GM10847 (cell line): ENCODE data around the gene SLC25A27.

Source experiments
- POLR2A ChIP-seq: IDR thresholded peaks from 2 replicates; pipeline ENCODE4 v1.6.1; 2011; ENCODE audit not compliant: insufficient read length; ENCODE audit errors: extremely low read depth

SLC25A27 gene, protein sequence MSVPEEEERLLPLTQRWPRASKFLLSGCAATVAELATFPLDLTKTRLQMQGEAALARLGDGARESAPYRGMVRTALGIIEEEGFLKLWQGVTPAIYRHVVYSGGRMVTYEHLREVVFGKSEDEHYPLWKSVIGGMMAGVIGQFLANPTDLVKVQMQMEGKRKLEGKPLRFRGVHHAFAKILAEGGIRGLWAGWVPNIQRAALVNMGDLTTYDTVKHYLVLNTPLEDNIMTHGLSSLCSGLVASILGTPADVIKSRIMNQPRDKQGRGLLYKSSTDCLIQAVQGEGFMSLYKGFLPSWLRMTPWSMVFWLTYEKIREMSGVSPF

DNA sequence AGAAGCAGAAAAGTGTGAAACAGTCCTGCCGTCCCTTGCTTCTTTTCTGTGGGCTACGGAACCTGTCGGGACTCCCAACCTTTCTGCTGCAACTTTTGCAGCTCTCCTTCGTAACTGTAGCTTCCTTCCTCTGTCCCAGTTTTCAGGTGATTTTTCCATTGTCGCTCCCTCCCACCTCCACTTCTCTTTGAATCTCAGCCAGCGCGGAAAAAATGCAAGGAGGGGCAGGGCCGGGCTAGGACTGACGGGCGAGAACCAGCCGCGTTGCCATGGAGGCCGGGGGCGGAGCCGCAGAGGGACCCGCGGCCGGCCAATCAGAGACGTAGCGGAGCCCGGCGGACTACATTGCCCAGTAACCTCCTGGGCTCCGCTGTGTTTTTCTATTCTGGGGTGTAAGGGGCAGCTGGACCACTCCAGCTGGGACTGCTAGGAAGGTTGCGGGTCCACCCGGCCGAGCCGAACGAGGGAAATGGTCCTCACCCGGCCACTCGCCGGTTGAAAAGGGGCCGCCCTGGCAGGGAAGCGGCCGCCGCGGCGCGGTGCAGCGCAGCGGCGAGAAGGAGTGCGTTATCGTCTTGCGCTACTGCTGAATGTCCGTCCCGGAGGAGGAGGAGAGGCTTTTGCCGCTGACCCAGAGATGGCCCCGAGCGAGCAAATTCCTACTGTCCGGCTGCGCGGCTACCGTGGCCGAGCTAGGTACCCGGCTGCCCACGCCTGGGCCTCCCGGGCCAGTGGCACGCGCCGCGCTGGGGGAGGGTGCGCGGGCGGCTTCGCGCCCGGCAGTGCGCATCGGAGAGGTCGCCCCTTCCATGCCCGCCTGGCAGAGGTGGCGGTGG is at the start of gene SLC25A27, which contains the start of gene CYP39A1:
SLC25A27 (plus strand) TSS at position 373 of the 836 bp plus-strand sequence; CDS start at position 591, 218 bp downstream.
CYP39A1 (minus strand) TSS at position 216 of the 836 bp plus-strand sequence. CDS start 236 bp downstream, outside the sequence.
- TF ChIP-seq POLR2A: no peak

DNA sequence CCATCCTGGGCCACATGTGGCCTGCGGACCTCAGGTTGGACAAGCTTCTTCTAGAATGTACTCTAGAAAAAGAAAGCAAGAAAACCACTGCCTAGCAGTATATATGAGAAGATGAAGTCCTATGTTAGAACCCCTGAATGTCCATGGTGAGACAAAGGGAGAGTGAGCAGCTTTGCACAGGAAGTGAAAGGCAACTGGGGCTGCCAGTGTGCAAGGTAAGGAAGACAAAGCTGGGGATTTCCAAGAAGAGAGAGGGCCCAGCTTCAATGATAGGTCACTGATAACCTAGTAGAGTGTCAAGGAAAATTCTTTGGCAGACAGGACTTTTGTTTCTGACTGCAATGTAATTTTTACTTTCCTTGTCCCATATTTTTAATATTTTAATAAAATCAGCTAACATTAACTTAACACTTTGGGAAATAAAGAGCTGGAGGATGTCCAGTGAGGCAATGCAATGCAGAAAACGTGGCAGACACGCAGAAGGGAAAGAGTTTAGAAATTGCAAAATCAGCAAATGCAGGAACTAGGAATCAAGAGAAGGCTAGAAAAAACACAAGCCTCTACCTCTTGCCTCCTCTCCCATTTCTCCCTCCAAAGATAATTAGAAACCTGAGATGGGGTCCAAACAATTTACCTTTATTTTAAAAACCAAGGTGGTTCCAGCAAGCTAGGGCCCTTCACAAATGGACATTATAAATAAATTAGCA is 47.5 kb upstream of the SLC25A27 start:
- no peak for TF ChIP-seq POLR2A

DNA sequence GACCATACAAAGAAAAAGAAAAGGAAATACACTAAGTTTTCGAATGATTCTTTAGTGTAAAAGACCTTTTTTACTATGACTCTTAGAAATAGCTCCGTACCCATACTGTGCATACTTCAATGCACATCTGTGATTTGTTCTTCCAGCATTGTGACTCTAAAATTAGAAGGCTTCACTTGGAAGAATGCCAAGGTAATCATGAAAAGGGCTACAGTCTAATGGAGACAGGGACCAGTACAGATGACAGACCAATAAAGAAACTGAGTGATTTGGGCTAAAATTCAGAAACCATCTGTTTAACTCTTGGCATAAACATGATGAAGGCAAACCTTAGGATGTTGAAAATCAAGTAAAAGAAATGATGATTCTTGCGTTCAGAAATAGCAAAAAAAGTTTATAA is 46.4 kb upstream of the SLC25A27 start:
- TF ChIP-seq POLR2A: no peak

DNA sequence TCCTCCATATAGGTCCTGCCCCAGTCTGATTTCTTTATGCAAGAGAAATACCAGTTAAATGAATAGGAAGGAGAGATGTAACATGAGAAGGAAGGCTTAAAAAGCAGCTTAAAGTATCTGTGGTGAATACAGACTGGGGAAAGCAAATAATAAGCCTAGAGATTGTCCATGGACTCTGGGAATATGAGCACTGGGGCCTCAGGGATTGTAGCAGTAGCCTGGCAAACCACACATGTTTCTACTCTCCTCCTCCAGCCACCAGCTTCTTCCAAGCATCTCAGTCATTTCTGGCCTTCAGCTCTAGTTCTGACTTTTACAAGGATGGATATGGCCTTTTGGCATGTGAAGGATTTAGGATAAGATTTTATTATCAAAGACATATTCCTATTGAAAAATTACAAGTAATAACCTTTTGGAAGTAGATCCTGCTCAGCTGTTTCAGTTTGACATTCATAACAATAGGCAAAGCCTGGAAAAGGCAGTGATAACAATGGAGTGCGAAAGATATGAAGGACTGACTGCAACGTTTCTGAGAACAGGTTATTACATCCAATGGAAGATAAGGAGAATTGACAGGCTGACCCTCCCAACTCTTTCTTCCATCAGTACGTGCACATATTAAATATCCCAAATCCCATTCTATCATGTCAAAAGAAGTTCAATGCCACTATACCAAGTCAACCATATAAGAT is 41.8 kb upstream of the SLC25A27 start:
- no peak for TF ChIP-seq POLR2A

DNA sequence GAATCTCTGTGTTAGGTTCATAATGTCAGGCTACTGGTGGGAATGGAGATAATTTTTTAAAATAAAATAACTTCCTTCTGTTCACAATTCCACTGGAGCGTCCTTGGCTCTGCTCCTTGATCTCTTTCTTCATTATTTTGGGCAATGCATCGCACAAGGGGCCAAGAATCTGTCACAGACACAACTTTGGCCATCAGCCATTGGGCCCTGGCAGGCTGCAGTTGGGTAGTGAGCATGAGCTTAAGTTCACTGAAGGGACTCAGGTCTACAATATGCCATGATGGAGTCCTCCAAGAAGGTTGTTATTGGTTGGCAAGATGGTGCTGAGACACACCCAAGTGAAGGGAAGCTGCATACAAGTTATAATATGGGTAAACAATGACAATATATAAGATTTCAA is 40.1 kb upstream of the SLC25A27 start:
- no peak for TF ChIP-seq POLR2A

DNA sequence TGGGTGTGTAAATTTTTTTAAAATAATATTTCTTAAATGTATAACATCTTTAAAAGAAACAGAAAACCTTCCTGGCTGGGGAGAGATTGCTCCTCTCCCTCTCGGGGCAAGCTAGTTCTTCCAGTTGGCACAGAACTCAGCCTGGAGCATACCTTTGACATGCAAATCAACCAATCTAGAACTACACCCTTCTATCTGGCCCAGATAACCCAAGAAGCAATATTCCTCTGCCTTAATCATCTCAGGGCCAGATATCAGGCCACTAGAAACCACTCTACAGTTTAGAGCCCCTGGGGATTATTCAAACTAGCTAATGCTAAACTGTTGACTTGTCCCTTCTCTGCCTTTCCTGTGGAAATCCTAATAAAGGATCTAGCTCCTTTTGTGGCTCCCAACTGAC is 34.0 kb upstream of the SLC25A27 start:
- TF ChIP-seq POLR2A: no peak

DNA sequence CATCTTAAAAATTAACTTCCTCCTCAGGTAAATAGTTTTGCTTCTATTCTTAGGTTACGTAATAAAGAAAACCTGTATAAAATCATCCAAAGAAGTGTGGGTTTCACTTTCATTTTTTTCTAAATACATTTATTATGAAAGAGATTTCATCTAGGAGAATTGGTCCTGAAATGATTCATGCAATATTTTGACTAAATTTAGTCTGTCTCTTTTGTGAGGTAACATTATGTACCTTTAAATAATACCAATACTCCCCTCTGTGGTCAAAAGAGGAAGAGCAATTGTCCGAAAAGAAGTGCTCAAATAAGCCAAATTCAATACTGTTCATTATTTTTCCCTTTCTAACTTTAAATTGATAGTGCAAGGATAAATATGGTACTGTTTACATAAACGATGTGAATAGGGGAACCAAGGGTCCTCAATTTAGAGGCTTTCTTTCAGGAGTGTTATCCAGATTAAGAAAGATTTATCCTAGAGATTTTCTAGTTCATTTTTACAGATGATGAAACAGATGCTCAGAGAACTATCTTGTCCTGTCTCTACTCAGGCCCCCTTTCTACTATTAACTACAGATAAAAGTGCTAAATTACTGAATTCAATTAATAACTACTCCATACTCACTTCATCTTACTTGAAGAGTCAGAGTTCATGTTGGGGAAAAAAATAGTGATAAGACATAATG is 26.4 kb upstream of the SLC25A27 start:
- no peak for TF ChIP-seq POLR2A

DNA sequence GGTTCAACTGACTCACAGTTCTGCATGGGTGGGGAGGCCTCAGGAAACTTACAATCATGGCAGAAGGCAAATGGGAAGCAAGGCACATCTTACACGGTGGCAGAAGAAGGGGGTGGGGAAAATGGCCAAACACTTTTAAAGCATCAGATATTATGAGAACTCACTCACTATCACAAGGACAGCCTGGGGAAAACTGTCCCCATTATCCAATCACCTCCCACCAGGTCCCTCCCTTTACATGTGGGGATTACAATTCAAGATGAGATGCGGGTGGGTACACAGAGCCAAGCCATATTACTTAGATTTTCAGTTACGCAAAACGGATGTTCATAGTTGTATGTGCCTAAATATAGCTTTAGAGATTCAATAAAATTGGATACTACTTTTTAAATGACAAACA is 25.8 kb upstream of the SLC25A27 start:
- TF ChIP-seq POLR2A: no peak

DNA sequence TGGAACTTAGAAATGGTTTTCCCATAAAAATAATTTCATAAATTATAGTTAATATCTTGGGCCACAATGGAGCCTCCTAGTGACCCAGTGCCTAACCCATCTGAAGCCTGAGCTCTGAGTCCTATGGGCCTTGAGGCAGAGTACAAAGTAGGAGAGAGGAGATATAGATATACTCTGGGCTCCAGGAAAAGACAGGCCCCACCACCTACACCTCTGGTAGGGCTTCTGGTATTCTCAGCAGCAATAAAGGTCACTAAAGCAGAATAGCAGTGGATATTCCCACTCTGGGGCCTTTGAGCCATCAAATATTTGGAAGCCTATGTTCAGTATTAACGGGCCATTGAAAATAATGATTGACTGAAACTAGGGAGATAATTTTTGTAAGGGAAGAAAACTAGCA is 24.3 kb upstream of the SLC25A27 start:
- TF ChIP-seq POLR2A: no peak

DNA sequence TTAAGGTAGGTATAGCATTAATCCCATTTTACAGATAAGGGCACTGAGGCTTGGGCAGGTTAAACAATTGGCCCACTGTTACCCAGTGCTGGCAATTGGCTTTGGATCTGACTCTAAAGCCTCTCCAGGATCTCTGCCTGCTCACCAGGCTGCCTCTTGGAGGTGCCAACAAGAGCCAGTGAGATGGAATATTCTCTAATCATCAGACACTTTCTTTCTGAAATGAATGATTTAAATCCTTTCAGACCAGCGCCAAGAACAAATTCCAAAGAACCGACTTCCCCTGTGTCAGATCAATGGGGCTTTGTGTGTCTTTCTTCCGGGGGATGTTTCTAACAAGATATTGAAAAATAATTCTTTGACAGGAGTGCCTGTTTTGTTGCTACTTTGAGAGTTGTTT is 23.8 kb upstream of the SLC25A27 start:
- TF ChIP-seq POLR2A: no peak

DNA sequence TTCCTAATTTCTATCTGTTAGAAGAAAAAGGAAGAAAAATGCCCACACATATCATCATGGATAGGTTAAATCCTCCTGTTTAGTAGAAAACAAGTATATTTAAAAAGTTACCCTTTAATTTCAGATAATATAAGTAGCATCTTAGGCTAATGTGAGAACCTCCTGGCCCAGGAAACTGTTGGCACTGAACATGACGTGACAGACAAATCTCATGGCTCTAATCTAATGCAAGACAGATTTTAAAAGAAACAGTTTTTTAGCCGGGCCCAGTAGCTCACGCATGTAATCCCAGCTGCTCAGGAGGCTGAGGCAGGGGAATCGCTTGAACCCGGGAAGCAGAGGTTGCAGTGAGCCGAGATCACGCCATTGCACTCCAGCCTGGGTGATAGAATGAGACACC is 23.1 kb upstream of the SLC25A27 start:
- TF ChIP-seq POLR2A: no peak

DNA sequence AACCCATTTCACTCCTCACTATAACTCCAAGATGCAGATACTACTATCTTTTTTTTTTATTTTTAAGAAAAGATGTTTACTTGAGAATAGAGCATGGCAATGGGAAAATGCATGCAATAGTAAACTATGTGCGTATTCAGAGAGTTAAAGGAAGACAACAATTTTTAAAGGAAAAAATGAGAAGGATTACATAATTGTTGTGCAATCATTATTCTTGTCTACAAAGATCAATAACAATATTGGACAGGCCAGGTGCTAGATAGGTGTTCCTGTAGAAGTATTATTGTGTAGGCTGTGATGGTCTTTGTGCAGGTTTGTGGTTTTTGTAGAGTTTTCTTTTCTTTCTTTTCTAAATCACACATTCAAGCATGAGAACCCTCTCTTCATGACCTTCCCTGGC is 20.7 kb upstream of the SLC25A27 start:
- no peak for TF ChIP-seq POLR2A

DNA sequence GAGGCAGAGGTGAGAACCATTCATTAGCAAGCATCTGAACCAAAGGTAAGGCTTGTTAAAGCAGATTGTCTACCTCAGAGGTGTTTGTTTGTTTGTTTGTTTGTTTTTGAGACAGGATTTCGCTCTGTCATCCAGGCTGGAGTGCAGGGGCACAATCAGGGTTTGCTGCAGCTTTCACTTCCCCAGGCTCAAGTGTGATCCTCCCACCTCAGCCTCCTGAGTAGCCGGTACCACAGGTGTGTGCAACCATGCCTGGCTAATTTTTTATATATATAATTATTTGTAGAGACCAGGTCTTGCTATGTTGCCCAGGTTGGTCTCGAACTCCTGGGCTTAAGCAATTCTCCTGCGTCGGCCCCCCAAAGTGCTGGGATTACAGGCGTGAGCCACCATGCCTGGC is 17.3 kb upstream of the SLC25A27 start:
- no peak for TF ChIP-seq POLR2A

DNA sequence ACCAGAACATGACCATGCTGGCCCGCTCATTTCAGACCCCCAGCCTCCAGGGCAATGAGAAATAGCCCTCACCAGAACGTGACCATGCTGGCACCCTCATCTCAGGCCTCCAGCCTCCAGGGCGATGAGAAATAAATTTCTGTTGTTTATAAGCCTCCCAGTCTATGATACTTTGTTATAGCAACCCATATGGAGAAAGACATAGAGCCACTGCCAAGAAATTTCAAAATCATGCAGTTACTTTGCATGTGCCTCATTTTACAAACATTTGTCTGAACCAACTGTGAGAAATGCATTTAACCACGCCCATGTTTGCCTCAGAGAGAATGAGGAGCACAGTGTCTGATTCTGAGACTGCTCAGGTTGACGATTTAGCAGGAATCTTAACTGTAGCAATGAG is 15.6 kb upstream of the SLC25A27 start:
- TF ChIP-seq POLR2A: no peak
